CD4-positive, alpha-beta T cell treated with Interleukin-15 for 4 hours (primary cell): ENCODE measurements around the gene LPP.

Experiments used
- DNase-seq: peaks from one replicate; pipeline ENCODE4 v3.0.0-alpha.2; 2020; ENCODE audit warnings: low spot score

Gene LPP

GRCh38 chr3:188220097-188220788 lies 66.3 kb downstream of the LPP start:
- no peak for DNase-seq

GRCh38 chr3:188220988-188221818 lies 67.2 kb downstream of the LPP start:
- DNase-seq: no peak

GRCh38 chr3:188223936-188224335 lies 70.0 kb downstream of the LPP start:
- no peak for DNase-seq

- DNase-seq: no peak
These were observed 73.5 kb downstream of the LPP start for GRCh38 chr3:188227442-188227841.

GRCh38 chr3:188229177-188229576 lies 75.2 kb downstream of the LPP start:
- no peak for DNase-seq

- no peak for DNase-seq
These were observed 75.8 kb downstream of the LPP start for GRCh38 chr3:188229726-188230125.

- no peak for DNase-seq
These were observed 77.0 kb downstream of the LPP start for GRCh38 chr3:188230962-188231361.

GRCh38 chr3:188231456-188231855 lies 77.5 kb downstream of the LPP start:
- no peak for DNase-seq

GRCh38 chr3:188232656-188233055 lies 78.7 kb downstream of the LPP start:
- DNase-seq: no peak

GRCh38 chr3:188233320-188233719 lies 79.4 kb downstream of the LPP start:
- DNase-seq: no peak

- DNase-seq: no peak
These were observed 80.2 kb downstream of the LPP start for GRCh38 chr3:188234132-188234531.

GRCh38 chr3:188236271-188236670 lies 82.3 kb downstream of the LPP start:
- no peak for DNase-seq

GRCh38 chr3:188239035-188239434 lies 85.1 kb downstream of the LPP start:
- DNase-seq: no peak

- no peak for DNase-seq
These were observed 85.6 kb downstream of the LPP start for GRCh38 chr3:188239577-188239976.

- DNase-seq: no peak
These were observed 86.4 kb downstream of the LPP start for GRCh38 chr3:188240189-188240981.

- DNase-seq: no peak
These were observed 87.1 kb downstream of the LPP start for GRCh38 chr3:188241072-188241471.

- DNase-seq: no peak
These were observed 87.9 kb downstream of the LPP start for GRCh38 chr3:188241883-188242282.

- DNase-seq: no peak
These were observed 88.6 kb downstream of the LPP start for GRCh38 chr3:188242436-188243123.

- DNase-seq: no peak
These were observed 89.3 kb downstream of the LPP start for GRCh38 chr3:188243124-188243795.

GRCh38 chr3:188244395-188244861 lies 90.5 kb downstream of the LPP start:
- no peak for DNase-seq

- no peak for DNase-seq
These were observed 92.9 kb downstream of the LPP start for GRCh38 chr3:188246905-188247304.
